ENCODE results near the gene RUBCNL. TPM values are rescaled to one million over a fixed set of nuclear protein-coding genes. Genes with fewer than 3 reads are reported as not detected.

RUBCNL gene
- total RNA-seq, 1 experiment from 2014 or later: not detected

GRCh38 chr13:46341112-46341711, 45.8 kb downstream of the RUBCNL start:
- Histone ChIP-seq H3K27me3 (ENCODE audit: control insufficient read depth, insufficient read depth, low read length) (no peaks in the 10 kb centered on the region), H3K27ac (ENCODE audit: low read length) (no peak overlapping the region), H3K4me3 (ENCODE audit: low read depth in 2 of 2, low read length in 2 of 2) (no peak overlapping the region), H3K4me1 (ENCODE audit: control insufficient read depth, insufficient read depth, low read length) (no peaks in the 10 kb centered on the region), H3K36me3 (ENCODE audit: control insufficient read depth, insufficient read depth, low read length) (no peaks in the 10 kb centered on the region), H3K9me3 (ENCODE audit: control insufficient read depth, insufficient read depth, low read depth, low read length) (no peaks in the 10 kb centered on the region)
- no TSS peak for BruUV-seq (replicated peaks)
- in situ Hi-C loops (cut with HindIII; ENCODE audit: low pct_unique_long_range_greater_than_20kb, low sequenced_read_pairs): no loop called here
- no peak for ATAC-seq
- POLR2A ChIA-PET: no interaction called here
- intact Hi-C loops (cut with micrococcal nuclease; ENCODE audit: unreplicated experiment): no loop called here
- no peak for TF ChIP-seq TCF7L2 (IDR thresholded peaks at IDR 0.05; ENCODE audit: low read depth, low read length)
- no peak for TF ChIP-seq REST (IDR thresholded peaks at IDR 0.05; ENCODE audit: insufficient read depth in 1 of 2, low read depth in 2 of 2, low read length in 1 of 2)
- no peak for TF ChIP-seq SIN3A (IDR thresholded peaks at IDR 0.05; ENCODE audit: borderline replicate concordance, insufficient read depth, low read depth, low read length)
- no peak for TF ChIP-seq POLR2AphosphoS5 (IDR thresholded peaks at IDR 0.05; ENCODE audit: low read depth, low read length)
- TF ChIP-seq CTCF (IDR thresholded peaks at IDR 0.05): no peak
- CTCF ChIA-PET: interaction anchor here (0.6 kb wide), 1 partner anchor 45 kb away, joined by 4 read pairs; no protein-coding TSS in a partner anchor
- no peak for DNase-seq (ENCODE audit: low read depth, low spot score)

- Histone ChIP-seq H3K9me3 (ENCODE audit: control insufficient read depth, insufficient read depth, low read depth, low read length) (no peaks in the 10 kb centered on the region), H3K27me3 (ENCODE audit: control insufficient read depth, insufficient read depth, low read length) (no peaks in the 10 kb centered on the region; the same call in 1 of the 2 replicates), H3K4me3 (ENCODE audit: low read depth in 2 of 2, low read length in 2 of 2) (no peak overlapping the region), H3K27ac (ENCODE audit: low read length) (no peak overlapping the region), H3K36me3 (ENCODE audit: control insufficient read depth, insufficient read depth, low read length) (no peaks in the 10 kb centered on the region), H3K4me1 (ENCODE audit: control insufficient read depth, insufficient read depth, low read length) (no peaks in the 10 kb centered on the region)
- DNase-seq (ENCODE audit: low read depth, low spot score): no peak
- CTCF ChIA-PET: interaction anchor here (0.6 kb wide), 1 partner anchor 46 kb away, joined by 4 read pairs; no protein-coding TSS in a partner anchor
- no TSS peak for BruUV-seq (replicated peaks)
- in situ Hi-C loops (cut with HindIII; ENCODE audit: low pct_unique_long_range_greater_than_20kb, low sequenced_read_pairs) (no loop called here), intact Hi-C loops (cut with micrococcal nuclease; ENCODE audit: unreplicated experiment) (no loop called here)
- POLR2A ChIA-PET: no interaction called here
- no peak for ATAC-seq
- TF ChIP-seq TCF7L2 (IDR thresholded peaks at IDR 0.05; ENCODE audit: low read depth, low read length): no peak
- no peak for TF ChIP-seq REST (IDR thresholded peaks at IDR 0.05; ENCODE audit: insufficient read depth in 1 of 2, low read depth in 2 of 2, low read length in 1 of 2)
- no peak for TF ChIP-seq CTCF (IDR thresholded peaks at IDR 0.05)
- TF ChIP-seq SIN3A (IDR thresholded peaks at IDR 0.05; ENCODE audit: borderline replicate concordance, insufficient read depth, low read depth, low read length): no peak
- TF ChIP-seq POLR2AphosphoS5 (IDR thresholded peaks at IDR 0.05; ENCODE audit: low read depth, low read length): no peak
Measured at GRCh38 chr13:46340631-46341111, 46.4 kb downstream of the RUBCNL start.

Measured in Panc1 (cell line).